NOMO-1 (cell line): ENCODE results near the gene RCAN1.

Source experiments
- DNase-seq, 2 experiments: peaks; one replicate each; lab custom pipeline; 2025; ENCODE audit not compliant: unreplicated experiment in 2 of 2; lab: John Stamatoyannopoulos, UW

The RCAN1 gene

DNA sequence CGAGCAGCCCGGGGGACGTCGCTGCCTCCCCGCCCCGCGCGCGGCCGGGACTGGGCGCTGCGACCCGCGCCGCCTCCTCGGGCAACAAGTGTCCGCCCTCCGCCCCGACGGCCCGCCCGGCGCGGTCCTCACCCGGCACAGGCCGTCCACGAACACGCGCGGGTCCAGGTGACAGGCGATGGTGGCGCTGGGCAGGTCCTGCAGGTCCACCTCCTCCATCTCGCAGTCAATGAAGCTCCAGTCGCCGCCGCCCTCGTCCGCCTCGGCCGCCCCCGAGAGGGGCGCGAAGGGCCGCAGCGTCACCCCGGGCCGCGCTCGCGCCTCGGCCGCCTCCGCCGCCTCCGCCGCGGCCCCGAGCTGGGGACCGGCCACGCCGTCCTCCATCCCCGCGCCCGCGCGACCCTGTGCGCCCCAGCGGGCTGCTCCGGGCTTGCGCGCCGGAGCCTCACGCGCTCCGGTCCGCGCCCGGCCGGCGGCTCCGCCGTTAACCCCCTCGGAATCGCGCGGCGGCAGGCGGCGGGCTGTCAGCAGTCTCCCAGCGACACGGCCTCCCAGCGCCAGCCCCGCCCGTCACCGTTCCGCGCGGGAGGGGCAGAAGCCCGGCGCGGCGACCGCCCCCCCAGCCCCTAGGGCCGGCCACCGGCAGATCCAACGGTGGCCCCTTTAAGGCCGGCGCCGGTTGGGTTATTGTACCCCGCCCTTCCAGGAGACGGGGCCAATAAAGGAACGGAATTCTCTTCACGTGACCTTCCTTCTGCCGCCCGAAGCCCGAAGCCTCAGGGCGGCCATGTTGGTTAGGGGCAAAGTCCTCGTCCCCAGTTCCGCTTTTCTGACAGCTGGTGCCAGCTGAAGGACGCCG lies at the start of gene RCAN1:
RCAN1 (minus strand) TSS at position 486 of the 859 bp plus-strand sequence; CDS start at position 384, 102 bp downstream.
- peak; percentile 94 to 95 for DNase-seq

DNA sequence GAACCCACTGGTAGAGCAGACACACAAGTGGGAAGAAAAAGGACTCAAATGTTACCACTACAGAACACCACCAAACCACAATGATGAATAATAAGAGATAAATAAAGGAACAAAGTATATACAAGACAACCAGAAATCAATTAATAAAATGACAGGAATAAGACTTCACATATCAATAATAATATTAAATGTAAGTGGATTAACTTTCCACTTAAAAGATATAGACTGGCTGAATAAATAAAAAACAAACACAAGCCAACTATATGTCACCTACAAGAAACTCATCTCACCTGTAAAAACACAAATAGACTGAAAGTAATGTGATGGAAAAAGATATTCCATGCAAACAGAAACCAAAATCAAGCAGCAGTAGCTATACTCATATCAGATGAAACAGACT lies 46.9 kb upstream of the RCAN1 start:
- DNase-seq = no peak

DNA sequence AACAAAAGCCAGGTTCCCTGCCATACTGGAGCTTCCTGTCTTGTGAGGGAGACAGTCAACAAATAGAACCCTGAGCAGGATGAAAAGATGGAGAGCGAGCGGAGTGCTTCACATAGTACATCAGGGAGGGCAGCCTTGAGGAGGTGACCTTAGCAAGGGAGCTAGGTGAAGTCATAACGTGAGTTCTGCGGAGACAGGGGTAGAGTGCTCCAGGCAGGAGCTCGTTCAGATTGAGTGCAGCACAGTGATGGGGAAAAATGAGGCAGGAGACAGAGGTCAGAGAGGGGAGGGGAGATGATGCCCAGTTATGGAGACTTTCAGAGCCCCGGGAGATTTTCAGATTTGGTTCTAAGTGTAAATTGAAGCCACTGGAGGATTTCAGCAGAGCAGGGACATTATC lies 38.6 kb upstream of the RCAN1 start:
- DNase-seq = no peak

DNA sequence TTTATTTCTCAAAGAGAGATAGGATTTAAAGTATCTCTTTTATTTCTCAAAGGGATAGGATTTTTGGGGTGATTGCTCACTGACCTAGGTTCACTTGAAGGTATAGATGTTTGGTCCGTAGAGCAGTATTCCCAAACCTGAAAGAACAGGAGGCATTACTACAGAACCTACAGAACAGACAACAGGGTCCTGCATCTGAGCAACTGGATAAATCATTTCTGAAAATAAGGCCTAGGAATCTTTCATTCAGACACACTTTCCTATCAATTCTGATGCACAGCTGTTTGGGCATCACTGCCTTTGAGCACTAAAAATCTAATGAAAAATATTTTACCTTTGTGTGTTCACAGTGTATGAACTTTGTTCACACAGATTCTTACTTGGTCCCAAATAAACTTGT lies 36.7 kb upstream of the RCAN1 start:
- DNase-seq = no peak

DNA sequence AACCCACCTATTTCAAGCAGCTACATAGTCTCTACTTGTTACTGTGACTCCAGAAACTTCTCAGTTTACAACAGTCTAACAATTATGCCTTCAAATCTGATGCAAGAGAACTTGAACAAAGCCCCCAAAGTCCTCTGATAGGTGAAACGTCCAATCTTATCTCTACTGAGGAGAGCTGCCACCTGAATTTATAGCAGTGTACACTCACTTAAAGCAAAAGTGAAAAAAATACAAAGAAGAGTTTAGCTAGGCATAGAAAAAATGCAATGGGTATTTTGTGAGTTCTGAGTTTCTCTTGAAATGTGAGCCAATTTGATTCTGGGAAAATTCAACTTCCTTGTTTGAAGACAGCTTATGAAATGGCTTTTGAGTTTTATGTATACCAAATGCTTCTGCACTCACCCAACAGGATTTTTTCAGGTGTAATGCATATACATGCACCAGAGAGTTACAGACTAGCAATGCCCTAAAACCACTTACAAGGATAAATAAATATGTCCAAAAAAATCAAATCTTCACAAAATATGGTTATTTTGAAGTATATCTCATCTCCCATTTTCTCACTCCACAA lies 36.0 kb upstream of the RCAN1 start:
- DNase-seq = no peak

DNA sequence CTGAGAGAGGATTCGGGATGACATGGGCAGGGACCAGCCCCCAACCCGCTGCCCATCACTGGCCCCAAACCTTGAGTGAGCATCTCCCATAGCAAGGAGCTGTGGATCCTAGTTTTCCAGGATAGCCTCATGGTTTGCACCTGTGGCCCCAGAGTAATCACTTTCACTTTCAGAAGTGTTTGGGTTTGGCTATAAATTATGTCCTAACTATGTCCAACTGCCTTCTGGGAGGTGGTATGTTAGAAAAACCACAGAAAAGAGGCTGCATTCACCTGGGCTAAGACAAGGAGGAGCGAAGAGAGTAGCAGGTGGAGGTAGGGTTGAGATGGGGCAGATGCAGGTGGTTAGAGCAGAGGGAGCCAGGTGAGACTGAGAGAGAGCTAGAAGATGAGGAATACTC lies 34.5 kb upstream of the RCAN1 start:
- DNase-seq = no peak

DNA sequence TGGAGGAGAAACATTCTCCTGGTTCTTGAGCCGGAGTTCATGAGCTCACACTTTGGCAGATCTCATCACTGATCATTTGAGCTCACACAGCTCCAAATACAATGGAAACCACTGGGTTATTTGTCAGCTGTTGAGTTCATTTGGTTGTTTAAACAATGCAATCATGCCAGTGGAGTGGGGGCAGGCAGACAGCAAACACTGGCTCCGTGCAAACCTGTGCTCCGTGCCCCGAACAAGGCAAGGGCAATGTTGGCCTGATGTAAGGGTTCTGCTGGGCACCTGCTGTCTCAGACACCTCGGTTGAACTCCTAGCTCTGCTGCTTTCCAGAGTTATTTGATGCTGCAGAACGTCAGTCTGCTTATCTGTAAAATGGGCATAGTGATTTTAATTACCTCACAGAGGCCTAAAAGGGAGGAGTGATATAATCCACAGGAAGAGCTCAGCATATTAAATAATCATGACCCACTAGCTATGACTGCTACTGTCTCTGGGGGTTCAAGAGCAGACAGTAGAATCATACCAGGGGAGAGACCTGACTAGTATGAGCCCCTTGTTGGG lies 33.9 kb upstream of the RCAN1 start:
- DNase-seq = no peak

DNA sequence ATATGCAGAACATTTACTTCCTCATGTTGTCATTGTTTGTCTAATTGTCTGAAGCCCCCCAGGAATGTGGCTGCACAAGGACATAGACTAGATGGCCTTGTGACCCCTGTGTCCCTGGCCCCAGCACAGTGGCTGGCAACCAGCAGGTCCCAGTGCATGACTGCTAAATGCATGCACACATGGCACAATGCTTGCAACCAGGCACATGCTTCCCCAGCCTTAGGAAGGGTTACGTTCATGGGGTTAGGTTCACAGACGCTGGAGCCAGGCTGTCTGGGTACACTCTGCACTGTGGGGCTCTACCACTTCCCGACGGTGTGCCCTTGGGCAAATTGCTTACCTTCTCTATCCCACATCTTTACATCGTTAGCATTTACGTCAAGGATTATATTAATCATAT lies 32.6 kb upstream of the RCAN1 start:
- DNase-seq = no peak

DNA sequence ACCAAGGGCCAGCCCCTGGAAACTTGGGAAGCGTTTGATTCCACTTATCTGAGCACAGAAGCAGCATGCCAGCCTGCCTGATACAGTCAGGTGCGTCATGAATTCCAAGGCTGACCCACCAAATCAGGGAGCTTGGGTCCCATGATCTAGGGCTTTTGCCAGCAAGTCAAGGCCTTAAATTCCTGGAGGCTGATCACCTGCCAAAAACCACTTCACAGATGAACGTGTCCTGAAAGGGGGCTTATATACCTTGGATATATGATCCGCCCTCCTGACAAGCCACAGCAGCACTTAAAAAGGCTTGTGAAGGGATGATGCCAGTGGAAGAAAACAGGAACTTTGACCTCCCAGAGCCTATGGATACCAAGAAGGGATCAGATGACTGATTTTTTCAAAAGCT lies 29.9 kb upstream of the RCAN1 start:
- DNase-seq = no peak

DNA sequence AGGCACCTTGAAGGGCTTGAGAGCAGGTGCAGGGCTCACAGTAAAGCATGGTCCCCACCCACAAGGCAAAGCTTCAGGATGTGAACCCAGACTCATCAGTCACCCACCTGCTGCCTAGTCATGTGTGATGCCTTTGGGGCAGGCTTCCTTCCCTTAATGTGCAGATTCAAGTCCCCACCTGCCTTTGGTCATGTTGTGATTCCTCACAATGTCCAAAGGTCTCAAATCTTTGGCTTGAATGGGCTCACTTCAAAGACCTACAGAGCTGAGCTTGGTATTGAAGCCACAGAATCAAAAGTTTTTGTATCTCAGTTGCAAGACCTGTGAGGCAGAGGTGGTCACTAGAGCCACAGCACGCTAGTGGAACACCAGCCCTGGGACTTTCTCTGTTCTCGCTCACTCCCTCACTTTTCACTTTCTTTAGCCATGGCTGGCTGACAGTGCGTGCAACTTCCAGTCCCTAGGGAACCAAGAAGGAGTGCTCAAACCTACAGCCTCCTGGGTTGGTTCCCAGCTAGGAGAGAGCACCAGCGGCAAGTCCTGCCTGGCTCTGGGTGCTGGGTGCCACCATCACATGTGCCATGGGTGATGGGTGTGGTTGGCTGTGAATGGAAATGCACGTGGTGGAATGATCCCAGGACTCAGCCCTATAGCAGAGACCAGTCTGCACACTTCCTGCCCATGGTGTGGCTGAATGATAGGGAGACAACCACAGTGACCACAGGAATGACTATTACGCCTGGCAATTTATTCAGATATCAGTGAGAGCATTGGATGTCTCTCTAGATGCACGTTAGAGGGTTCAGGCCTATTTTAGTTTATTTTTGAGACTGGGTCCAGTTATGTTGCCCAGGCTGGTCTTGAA lies 27.5 kb upstream of the RCAN1 start:
- DNase-seq = no peak

DNA sequence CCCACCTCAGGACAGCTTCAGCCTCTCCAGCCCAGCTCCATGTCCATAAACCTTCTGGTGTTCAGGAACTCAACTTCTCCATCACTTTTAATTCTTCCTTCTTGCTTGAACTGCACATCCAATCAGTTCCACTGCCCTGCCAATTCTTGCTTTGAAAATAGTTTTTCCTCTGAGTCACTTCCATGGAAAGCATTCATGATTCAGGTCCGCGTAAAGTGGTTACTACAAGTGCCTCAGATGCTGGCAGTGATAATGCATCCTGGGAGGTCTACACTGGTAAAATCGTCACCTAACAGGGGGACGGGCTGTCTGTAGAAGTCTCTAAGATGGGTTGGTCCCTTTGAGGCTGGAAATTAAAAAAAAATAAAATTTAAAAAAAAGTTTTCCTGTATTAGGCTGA lies 25.9 kb upstream of the RCAN1 start:
- no peak for DNase-seq

DNA sequence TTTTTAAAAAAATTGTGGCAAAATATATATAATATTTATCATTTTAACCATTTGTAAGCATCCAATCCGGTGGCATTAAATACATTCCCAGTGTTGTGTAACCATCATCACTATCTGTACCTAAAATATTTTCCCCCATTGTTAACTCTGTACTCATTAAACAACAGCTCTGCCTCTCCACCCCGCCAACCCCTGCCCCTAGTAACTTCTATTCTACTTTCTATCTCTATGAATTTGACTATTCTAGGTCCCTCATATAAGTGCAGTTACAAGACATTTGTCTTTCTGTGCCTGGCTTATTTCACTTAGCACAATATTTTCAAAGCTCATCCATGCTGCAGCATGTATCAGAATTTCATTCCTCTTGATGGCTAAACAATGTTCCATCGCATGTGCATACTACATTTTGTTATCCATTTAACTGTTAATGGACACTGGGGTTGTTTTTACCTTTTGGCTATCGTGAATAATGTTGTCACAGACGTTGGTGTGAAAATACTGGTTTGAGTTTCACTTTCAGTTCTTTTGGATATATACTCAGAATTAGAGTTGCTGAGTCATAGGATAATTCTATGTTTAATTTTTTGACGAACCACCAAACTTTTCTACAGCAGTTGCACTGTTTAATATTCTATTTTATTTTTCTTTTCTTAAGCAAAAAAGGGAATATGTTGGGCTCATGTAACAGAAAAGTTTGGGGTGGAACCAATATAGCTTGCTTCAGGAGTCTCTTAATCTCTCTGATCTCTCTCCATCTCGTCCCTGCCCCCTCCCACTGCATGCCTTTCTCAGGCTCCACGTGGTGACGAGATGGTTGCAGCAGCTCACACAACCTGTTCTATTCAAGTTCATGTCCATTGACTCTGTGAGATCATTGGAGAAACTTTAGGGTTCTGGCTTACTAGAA lies 25.2 kb upstream of the RCAN1 start:
- DNase-seq = peak in 1 of 2 experiments; percentile 41

DNA sequence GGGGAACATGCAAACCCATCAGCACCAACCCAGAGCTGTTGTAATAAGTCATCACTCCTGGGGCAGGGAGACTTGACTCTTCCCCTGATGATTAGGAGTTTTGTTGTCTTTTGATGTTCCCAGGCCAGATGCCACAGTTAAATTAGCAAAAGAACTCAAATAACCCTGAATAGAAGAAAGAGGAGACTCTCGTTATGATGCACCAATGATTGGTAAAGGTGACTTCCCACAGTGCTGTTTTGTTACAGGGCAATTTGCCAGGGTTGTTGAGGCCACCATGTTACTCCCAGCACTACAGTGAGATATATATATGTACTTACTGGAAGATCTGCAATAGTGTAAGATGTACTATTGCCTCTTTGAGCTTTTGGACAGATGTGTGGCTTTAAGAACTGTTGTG lies 24.3 kb upstream of the RCAN1 start:
- no peak for DNase-seq

DNA sequence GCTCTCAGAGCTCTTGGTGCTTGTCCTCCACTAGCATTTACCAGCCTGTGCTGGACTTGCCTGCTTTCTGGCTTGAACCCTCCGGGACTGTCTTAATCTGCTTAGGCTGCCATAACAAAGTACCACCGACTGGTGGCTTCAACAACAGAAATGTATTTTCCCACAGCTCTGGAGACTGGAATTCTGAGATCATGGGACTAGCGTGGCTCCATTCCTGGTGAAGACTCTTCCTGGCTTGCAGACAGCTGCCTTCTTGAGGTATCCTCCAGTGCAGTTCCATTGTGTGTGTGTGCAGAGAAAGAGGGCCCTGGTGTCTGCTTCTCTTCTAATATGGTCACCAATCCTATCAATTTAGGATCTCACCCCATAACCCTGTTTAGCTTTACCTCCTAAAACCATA lies 22.0 kb upstream of the RCAN1 start:
- DNase-seq = no peak

DNA sequence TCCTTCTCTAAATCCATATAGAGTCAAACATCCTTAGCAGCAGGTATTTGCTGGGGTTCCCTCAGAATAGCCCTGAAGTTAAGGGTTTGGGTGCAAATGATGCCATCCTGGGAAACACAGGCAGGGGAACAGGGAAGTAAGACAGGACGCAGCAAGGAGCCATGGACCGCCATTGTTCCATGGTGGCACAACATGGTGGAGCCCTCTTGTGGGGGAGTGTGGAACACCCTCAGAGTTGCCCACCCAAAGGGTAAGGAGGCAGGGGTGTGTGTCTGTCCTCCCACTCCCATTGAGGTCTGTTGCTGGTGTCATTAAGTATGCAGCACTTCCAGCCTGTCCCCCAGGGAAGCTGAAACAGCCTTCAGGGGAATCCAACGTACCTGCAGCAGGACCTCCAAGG lies 20.4 kb upstream of the RCAN1 start:
- no peak for DNase-seq

DNA sequence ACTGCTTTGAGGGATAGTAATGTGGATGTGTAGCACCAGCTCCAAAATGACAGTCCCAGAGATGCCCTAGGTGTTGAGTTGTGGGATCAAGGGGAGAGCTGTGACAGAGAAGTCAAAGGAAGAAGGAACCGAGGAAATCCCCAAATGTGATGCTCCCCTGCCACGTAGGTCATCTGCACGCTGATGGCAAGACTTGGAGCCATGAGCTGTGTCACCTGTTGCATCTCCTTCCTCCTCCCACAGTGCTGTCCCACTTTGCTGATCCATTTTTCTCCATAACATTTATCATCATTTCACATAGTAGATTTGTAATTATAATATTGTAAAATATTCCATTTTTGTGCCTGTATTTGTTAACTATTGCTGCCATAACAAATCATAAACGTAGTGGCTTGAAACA lies 17.6 kb upstream of the RCAN1 start:
- DNase-seq = no peak

DNA sequence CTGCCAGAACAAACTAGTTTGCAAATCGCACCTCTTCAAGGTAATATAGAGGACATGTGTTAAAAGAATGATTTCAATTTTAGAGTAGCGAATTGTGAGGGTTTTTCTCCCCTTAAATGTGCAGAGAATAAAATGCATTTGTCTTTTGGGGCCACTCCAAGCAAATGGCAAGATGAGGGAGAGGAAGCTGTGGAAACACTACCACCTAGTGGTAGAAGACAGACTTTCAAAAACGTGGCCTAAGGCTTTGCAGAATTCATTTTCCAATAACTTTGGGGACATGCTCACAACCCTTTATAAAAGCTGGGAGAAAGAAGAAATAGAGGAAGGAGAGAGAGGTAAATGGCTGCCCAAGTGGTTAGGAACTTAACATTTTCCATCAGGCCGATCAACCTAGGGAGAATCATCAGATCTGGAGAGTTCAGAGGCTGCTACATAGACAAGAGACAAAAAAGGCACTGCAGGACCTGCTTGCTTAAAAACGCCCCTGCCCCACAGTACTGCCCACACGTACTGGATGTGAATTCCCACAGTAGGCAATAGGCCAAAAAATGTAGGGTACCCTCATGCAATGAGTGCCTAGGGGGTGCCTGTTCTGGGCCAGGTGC lies 15.7 kb upstream of the RCAN1 start:
- peak; percentile 53 to 67 for DNase-seq

DNA sequence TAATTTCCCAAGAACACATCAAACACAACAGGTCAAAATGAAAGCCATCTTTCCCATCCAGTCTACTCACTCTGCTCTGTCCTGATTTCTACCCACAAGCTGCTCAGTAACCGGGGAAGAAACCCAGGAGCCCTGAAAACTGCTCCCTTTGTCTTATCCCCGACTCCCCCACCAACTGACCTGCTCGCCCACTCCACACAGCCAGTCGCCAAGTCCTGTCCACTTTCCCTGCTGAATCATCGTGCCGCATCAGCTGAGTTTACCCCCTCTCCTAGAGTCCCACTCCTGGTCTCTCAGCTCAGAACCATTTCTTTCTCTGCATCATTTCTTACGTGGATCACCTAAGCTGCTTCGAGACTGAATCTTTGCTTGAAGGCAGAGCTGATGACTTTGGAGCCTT lies 11.2 kb upstream of the RCAN1 start:
- DNase-seq = no peak

DNA sequence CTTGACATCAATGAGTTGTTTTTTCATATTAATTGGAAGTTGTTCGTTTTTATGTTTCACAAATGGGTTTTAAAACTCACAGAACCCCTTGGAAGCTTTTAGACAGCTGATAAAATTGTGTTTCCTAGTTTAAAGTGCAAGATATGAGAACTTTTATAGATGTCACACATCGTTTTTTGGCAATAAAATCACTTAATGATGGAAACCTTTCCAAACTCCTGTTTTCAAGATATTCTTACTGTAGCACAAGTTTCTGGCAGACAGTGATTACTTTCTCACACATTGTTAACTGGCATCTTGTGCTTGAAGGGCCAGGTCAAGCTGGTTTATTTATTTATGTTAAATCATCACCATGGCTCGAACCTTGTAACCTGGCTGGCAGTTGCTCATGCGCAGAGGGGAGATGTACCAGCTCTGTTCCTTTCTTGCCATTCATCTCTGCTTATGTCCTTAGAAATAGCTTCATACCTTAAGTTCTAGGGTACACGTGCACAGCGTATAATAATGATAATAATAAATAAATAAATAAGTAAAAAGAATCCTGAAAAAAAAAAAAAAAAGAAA lies 10.2 kb upstream of the RCAN1 start:
- DNase-seq = no peak
